Measurements from ENCODE around the gene PTPRU.

PTPRU gene

DNA sequence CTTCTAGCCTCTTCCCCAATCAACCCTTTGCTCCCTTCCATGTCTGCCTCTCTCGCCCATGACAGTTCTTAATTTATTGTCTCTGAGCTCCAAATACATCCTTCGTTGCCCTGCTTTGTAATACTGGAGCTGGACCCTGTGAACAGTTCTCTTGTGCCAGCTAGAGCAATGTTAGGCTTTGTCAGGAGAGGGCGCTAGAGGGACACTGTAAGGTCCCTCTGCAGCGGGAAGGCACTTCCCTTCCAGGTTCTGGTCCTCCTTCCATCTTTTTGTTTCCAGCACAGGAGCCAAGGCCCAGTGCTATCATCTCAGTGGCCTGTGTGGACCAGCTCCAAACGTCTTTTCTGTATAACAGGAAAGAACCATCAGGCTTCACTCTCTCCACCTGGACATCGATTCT, 95.9 kb downstream of the PTPRU start:
- DNase-seq (ENCODE audit: low read depth in 2 of 2) = no peak

DNA sequence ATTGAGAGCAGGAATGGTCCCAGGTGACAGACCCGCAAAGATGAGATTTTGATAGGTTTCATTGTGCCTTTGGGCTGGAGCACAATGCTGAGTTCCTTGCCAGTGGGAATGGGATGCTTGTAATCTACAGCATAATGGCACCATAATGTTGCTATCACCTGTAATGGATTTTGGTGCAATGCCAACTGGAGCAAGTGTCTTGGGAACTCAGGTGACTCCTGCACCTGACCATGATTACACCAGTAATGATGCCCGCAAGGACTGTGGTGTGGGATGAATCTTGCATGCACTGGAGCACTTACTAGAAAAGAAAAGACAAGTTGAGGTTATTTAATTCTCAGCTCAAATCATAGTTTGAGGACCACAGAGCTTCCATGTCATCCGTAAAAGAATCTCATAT, 96.7 kb downstream of the PTPRU start:
- no peak for DNase-seq (ENCODE audit: low read depth in 2 of 2)

DNA sequence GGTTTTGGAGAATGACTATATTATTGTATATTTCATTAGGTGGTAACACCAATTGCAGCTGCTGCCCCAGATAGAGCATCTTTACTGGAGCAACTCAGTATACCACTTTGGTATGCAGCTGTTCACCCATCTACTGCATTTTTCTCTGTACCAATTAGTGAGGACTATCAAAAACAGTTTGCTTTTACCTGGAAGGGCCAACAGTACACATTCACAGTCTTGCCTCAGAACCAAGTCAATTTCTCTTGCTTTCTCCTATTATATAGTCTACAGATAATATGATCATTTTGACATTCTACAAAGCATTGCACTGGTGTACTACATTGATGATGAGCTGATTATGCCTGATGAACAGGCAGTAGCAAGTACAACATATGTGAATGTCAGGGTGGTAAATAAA, 99.3 kb downstream of the PTPRU start:
- DNase-seq (ENCODE audit: low read depth in 2 of 2) = no peak

DNA sequence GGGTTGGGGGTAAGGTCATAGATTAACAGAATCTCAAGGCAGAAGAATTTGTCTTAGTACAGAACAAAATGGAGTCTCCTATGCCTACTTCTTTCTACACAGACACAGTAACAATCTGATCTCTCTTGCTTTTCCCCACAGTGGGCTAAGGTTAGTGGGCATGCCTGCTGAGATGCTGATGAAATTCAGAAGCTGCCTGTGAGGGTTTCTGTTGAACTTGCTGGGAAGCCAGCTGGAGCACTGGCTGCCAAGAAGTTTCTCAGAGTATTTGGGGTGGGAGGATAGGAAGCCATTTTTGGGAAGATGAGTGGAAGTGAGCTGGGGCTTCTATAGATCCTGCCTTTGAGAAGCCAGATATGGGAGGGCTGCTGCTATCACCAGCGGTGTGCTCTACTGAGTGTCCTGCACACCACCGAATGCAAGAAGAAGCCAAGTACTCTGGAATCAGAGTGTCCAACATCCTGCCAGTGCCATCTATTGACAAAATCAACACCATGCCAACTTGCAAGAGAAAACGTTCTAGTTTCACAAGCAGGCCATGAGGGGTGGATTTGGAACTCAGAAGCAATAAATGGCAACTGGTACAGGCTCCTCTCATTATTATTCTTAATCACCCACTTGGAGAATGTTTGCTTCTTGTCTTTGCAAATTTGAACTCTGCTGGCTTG, 102.7 kb downstream of the PTPRU start:
- no peak for DNase-seq (ENCODE audit: low read depth in 2 of 2)

DNA sequence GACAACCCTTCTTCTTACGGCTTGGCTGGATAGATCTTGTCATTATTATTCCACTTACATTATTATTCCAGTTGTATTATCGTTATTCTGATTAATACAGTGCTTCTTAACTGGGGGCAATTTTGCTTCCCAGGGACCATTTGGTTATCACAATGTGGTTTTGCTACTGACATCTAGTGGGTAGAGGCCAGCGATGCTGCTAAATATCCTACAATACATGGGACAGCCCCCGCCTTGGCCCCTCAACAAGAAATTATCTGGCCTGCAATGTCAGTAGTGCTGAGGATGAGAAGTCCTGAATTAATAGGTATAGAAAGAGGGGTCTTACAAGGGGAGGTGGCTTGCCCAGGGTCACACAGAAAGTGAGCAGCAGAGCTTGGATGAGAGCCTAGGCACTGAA, 105.6 kb downstream of the PTPRU start:
- DNase-seq (ENCODE audit: low read depth in 2 of 2) = no peak

DNA sequence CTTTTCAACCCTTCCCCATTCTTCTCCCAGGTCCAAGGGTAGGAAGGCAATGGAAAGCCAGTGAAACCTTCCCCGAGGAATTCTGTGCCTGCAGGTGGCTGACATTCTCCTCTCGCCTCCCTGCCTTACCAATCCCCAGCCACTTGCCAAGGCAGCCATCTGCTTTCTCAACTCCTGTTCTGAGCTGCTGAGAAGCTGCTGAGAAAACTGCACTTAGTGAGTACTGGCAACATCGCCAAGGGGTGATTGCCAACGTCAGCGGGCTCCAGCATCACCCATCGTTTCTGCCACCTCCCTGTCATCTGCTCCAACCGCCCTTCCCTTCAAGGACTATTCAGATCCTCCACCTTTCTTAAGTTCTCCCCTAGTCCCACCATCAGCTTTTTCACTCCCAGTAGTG, 106.0 kb downstream of the PTPRU start:
- no peak for DNase-seq (ENCODE audit: low read depth in 2 of 2)

DNA sequence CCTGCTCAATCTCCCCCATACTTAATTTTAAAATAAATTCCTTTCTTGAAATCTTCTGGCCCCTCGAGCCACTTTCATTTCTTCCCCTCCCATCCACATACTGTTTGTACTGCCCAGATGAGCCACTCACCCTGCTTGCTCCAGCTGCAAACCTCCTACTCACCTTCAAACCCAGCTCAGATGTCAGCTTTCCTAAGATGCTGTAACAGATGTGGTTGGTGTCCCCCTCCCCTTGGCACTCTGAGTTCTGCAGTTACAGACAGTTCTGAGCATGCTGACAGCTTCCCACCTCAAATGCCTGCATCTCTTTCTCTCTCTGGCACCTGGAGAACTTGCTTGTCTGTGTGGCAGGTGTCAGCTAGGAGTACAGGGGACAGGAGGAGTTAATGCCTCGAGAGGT, 106.7 kb downstream of the PTPRU start:
- no peak for DNase-seq (ENCODE audit: low read depth in 2 of 2)

DNA sequence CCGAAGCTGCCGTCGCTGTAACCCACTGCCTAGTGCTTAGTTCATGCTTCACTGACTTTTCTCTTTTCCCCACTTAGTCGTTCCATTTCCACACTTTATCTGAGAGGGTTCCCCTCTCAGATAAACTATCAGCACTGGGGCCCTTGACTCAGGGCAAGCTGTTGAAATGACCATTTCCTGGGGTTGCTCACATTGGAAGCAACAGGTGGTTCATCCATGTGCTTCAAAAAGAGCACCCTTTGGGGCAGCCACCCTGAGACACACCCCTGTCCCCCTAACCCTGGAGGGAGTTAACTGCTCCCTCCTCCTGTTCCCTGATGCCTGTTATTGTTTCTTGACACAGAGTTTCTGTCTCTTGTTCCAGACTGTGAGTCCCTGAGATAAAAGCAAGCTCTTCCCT, 107.2 kb downstream of the PTPRU start:
- DNase-seq (ENCODE audit: low read depth in 2 of 2) = no peak

DNA sequence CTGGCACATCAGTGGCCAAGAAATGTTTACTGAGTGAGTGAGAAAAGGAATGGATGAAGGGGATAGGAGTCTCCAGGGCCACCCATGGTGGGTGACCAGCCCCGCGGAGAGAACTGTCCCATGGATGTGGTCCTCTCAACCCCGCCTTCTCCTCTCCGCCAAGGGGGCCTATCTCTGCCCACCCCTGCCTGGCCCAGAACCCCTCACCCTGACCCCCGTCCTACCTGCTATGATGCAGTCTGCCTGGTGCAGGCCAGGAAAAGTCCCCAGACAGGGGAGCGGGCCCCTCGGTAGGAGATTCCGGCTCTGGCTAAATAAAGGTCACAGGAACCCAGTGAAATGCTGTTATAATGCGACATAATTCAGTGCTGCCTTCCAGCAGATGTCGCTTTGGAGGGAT, 107.6 kb downstream of the PTPRU start:
- DNase-seq (ENCODE audit: low read depth in 2 of 2) = no peak

DNA sequence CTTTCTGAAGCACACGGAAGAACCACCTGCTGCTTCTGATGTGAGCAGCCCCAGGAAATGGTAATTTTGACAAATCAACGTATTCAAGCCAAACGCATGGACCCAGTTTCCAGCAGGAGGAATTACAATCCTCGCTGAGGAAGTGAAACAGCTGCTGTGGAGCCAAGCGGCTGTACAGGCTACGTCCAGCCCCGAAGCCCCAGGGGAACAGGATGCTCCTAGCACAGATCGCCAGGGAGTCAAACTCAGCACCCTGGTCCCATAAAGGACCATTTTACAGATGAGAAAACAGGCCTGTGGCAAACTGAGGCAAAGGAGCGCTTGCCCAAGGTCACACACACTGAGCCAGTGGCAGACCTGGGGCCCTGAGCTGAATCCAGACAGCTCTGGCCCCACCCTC, 108.0 kb downstream of the PTPRU start:
- DNase-seq (ENCODE audit: low read depth in 2 of 2) = no peak

DNA sequence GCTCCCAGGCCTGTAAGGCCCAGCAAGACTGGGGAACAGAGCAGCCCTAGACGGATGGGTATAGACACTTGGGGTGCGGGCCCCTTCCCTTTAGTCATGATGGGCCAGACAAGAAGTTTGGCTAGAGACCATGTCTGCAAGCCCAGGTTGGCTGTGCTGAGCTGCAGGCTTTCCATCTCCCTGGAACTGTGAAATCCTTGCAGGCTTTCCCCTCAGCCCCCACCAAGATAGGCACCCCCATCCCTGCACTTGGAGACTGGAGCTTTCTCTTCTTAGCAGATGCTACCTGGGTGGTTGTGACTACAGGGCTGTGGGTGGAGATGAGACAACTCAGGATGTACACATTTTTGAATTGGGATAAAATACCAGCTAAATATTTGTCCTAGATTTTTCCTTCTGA, 110.3 kb downstream of the PTPRU start:
- no peak for DNase-seq (ENCODE audit: low read depth in 2 of 2)

DNA sequence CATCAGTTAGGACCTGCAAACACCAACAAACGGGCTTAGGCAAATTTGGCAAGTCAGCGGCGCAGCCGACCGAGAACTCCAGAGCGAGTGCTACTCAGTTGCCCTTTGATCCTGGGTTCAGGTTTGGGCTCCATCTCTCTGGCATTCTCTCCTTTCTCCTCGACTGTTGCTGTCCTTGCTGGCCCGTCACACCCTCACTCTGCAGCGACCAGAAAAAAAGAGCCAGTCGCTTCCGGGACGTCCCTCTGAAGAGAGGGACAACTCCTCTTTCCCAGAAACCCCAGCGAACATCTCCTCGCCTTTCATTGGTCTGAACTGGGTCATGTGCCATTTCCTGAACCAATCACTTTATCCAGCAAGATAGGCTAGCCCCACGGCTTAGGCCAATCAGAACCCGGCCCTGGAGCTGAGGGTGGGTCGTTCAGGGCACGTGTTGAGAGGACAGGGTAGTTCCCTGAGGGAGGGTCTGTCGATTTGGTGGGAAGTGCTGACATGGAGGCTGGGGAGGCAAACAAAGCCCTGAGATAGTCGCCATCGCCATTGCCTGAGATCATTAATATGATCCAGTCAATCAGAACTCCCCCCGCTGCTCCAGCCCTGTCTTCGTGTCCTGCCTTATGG, 113.7 kb downstream of the PTPRU start:
- no peak for DNase-seq (ENCODE audit: low read depth in 2 of 2)

DNA sequence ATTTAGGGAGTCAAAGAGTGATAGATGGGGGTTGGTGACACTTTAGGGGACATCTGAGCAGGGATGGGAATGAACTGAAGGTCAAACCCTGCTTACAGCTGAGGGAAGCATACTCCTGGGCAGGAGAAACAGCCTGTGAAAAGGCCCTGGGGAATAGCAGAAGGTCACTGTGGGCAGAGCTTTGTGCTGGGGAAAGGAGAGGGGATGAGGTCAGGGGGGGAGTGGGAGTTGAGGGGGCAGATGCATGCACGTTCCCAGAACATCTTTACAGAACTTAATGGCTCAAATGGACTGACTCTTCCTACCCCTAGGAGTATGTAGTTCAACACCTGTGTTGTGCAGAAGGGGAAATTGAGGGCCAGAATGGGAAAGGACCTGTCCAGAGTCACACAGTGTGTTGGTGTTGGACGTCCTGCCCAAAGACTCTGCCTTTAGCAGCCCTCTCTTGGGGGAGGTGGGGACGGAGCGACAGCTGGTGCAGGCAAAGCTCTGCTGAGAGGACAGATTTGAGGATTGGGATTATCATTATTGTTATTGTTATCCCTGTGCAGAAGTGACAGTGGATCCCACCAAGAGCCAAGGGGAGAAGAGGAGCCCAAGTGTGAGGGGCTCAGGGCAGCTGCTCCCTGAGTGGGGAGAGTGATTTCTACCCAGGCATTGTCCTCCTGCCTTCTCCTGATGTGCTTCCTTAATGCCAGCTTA, 116.5 kb downstream of the PTPRU start:
- DNase-seq (ENCODE audit: low read depth in 2 of 2) = no peak

DNA sequence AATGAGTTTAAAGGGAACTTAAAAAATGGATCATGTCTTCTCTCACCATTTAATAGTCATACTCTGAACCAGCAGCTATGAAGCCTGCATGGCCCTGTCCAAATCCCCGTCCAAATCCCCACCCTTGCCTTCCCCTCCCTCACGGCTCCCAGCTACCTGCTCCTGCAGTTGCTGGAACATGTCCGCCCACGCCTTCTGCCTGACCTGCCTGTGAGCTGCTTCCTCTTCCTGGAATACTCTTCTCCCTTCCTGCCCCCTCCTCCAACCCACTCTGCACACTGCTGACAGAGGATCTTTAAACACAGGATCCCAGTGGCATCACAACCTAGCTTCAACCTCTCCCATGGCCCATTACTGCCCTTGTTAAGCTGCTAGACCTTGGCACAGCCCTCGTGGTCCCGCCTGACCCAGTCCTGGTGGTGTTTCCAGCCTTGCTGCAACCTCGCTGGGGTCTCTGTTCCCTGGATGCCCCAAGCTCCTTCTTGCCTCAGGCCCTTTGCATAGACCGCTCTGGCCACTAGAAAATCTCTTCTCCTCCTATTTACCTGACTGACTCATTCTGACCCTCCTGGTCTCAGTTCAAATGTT, 118.3 kb downstream of the PTPRU start:
- DNase-seq (ENCODE audit: low read depth in 2 of 2) = no peak

DNA sequence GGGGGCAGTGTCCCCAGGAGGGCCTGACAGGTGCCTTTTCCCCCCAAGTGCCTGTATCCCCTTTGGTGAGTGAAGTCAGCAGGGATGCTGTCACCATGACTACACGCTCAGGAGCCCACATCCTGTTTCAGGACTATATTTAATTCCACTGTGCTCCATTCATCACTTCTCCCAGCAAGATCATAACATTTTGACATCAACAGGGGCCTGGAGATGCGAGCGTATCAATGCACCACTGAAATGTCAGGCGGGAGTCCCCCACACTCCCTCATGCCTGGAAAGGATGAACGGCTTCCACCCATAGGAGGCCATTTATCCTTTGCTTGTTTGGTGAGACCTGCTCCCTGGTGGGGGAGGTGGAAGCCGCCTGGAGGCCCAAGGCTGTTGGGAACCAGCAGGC, 119.1 kb downstream of the PTPRU start:
- DNase-seq (ENCODE audit: low read depth in 2 of 2) = no peak

DNA sequence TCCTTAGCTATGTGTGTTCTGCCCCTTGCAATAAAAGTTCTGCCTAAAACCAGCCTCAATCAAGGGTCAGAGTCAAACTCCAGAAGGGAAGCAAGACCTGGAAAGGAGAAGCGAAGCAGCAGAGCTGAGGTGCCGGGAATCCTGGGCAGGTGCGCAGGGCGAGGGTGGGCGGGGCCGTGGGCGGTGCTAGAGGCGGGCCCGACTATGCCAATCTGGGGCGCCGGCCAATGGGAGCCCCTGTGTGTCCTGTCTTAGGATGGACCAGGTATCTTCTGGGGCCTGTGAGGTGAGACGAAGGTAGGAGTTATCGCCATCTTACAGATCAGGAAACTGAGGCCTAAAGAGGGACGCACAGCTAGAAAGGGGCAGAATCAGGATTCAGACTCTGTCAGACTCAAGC, 120.3 kb downstream of the PTPRU start:
- no peak for DNase-seq (ENCODE audit: low read depth in 2 of 2)

DNA sequence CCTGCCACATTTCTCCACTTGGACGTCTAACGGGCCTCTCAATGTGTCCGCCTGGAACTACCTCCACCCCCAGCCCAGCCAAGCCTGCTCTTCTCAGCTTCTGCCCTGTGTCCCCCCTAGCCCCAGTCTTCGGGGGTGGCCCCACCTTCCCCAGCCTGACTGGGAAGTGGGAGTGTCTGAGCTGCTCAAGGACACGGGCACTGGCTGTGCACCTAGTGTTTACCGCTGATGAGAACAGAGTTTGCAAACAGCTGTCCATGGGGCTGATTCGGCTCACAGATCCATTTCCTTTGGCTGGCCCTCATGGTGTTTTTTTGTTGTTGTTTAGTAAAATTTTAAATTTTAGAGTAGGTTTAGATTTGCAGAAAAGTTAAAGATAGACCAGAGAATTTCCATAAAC, 121.1 kb downstream of the PTPRU start:
- no peak for DNase-seq (ENCODE audit: low read depth in 2 of 2)

DNA sequence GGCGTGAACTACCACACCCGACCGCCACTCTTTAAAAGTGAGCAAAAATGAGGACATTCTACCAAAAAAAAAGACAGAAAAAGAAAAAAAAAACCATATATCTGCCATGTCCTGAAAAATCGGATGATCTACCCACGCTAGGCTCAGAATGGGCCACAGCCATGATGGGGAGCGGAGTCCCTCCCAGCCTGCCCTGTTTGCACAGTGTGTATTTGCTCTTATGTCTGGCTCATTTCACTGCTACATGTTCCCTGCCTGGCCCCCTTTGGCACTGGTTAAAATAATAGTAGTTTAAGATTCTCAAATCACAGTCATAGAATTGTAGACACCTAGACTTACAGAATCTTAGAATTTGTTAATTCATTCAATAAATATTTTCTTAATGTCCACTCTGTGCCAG, 121.9 kb downstream of the PTPRU start:
- no peak for DNase-seq (ENCODE audit: low read depth in 2 of 2)

DNA sequence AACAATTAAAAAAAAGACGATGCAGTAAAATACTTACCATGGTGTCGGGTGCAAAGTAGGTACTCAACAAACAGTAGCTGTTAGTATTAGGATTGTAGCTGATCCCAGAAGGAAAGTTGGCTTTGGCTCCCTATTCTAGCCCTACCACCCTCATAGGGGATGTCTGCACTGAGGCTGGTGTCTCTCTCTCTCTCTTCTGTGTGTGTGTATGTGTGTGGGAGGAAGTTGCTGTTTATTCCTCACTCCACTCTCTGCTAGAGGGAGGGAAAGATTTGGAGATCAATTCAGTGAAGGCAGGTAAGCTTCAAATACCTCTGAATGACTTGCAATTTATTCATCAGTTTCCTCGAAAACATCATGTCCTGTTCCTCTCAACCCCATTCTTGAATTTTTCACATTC, 124.4 kb downstream of the PTPRU start:
- no peak for DNase-seq (ENCODE audit: low read depth in 2 of 2)

DNA sequence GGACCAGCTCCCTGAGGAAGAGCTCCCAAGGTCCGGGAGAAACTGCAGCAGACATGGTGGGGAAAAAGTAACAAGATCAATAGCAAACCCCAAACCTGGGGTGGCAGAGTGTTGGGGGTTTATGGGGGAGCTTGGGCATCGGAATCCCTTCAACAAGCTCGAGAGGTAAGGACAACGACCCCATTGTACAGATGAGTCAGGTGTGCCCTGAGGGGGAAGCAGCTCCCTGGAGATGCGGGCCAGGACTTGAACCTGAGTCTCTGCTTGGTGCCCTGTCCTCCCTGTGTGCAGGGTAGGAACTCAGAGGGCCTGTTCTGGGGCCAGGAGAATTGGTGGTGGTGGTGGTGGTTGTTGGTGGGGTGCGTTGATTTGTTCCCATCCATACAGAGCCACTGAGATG, 125.4 kb downstream of the PTPRU start:
- no peak for DNase-seq (ENCODE audit: low read depth in 2 of 2)

DNA sequence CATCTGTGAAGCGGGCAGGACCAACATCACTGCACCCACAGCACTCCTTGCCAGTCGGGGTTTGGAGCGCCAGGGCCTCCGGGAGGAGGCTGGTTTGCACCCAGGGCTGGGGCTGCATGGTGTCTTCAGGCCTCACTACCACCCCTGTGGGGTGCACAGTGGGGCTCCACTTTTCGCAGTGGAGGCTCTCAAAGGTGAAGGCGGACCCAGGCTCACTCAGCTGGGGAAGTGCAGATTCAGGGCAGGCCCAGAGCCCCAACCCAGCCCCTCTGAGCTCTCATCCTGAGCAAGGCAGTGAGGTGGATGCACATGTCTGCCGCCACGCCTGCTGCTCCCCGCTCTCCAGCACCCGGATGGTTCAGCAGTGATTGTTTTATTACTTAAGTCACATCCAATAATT, 125.8 kb downstream of the PTPRU start:
- DNase-seq (ENCODE audit: low read depth in 2 of 2) = no peak

DNA sequence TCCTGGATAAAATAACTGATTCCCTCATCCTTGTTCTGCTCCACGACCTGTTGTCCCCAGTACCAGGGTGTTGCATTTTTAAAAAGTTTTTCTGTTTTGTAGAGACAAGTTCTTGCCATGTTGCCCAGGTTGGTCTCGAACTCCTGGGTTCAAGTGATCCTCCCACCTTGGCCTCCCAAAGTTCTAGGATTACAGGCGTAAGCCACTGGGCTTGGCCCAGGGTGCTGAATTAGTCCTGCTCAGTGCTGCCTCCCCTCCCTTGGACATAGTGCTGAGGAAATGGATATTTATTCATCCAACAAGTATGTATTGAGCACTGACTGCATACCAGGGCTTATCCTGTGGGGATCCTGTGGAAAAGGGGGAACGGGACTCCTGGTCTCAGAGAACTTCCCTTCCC, 126.4 kb downstream of the PTPRU start:
- DNase-seq (ENCODE audit: low read depth in 2 of 2) = no peak

DNA sequence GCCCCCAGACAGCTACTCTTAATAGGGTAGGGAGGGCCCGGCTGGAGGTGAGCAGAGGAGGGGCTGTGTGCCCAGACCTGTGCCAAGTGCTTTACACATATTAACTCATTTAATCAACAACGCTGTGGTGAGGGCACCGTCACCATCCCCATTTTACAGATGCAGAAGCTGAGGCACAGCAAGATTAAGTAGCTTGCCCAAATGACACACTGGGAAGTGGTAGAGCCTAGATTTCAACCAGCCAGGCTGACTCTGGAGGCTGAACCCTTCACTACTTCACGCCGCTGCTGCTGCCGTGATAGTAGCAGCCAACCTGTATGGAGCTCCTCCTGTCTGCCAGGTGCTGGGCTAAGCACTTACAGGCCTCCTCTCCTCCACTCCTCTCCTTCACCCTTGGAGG, 127.2 kb downstream of the PTPRU start:
- no peak for DNase-seq (ENCODE audit: low read depth in 2 of 2)
